GM23338 (cell line): Measurements from ENCODE around the gene ABCF2. TPM values are rescaled to one million over a fixed set of nuclear protein-coding genes. Genes with fewer than 3 reads are reported as not detected.

Source experiments
- ATAC-seq: fragments of 200-7000 bp; cut with Tn5 transposase; 3 replicates; pipeline ENCODE4 v1.9.1; 2020
- DNase-seq: peaks from one replicate; pipeline ENCODE4 v3.0.0-alpha.2; 2015; ENCODE audit warnings: low spot score
- H2AFZ ChIP-seq: fragments of 200-600 bp; sonication (generic); 2 replicates; pipeline ENCODE4 v1.8.0; 2016; ENCODE audit warnings: antibody characterized with exemption, mild to moderate bottlenecking, moderate library complexity
- H3F3A ChIP-seq: fragments of 200-600 bp; sonication (generic); replicated peaks from 2 replicates; pipeline ENCODE4 v1.8.0; 2017; ENCODE audit warnings: antibody characterized with exemption, mixed run types, low read depth
- H3K27ac ChIP-seq: fragments of 200-600 bp; sonication (generic); 2 replicates; pipeline ENCODE4 v1.6.1; 2016; ENCODE audit warnings: low read depth
- H3K27me3 ChIP-seq: fragments of 200-600 bp; sonication (generic); 2 replicates; pipeline ENCODE4 v1.8.0; 2016; ENCODE audit warnings: mild to moderate bottlenecking, mixed run types, moderate library complexity; ENCODE audit not compliant: insufficient read depth
- H3K36me3 ChIP-seq: fragments of 200-600 bp; sonication (generic); 2 replicates; pipeline ENCODE4 v1.8.0; 2016; ENCODE audit warnings: mild to moderate bottlenecking; ENCODE audit not compliant: insufficient read depth
- H3K4me1 ChIP-seq: fragments of 200-600 bp; sonication (generic); 2 replicates; pipeline ENCODE4 v1.8.0; 2016; ENCODE audit warnings: mild to moderate bottlenecking, moderate library complexity; ENCODE audit not compliant: insufficient read depth
- H3K4me2 ChIP-seq: fragments of 200-600 bp; sonication (generic); 2 replicates; pipeline ENCODE4 v1.7.1; 2017; ENCODE audit warnings: mixed run types
- H3K4me3 ChIP-seq: fragments of 200-600 bp; sonication (generic); 2 replicates; pipeline ENCODE4 v1.6.1; 2016; ENCODE audit warnings: mixed run types
- H3K79me2 ChIP-seq: fragments of 200-600 bp; sonication (generic); replicated peaks from 2 replicates; pipeline ENCODE4 v1.8.0; 2017; ENCODE audit warnings: mild to moderate bottlenecking; ENCODE audit not compliant: insufficient read depth
- H3K9me2 ChIP-seq: fragments of 200-600 bp; sonication (generic); 2 replicates; pipeline ENCODE4 v1.8.0; 2017; ENCODE audit not compliant: insufficient read depth
- H4K20me1 ChIP-seq: fragments of 200-600 bp; sonication (generic); replicated peaks from 2 replicates; pipeline ENCODE4 v1.8.0; 2017; ENCODE audit warnings: mild to moderate bottlenecking; ENCODE audit not compliant: insufficient read depth
- H3K27ac Mint-ChIP-seq: 2 replicates; pipeline ENCODE4 v1.8.0; 2020; ENCODE audit warnings: inconsistent platforms, mild to moderate bottlenecking, moderate library complexity, mixed read lengths
- H3K27me3 Mint-ChIP-seq: 3 replicates; pipeline ENCODE4 v1.8.0; 2022; ENCODE audit warnings: low read depth, mild to moderate bottlenecking, moderate library complexity, mixed read lengths, inconsistent platforms; ENCODE audit not compliant: insufficient read depth, poor library complexity
- H3K36me3 Mint-ChIP-seq: 3 replicates; pipeline ENCODE4 v1.8.0; 2021; ENCODE audit warnings: low read depth, mild to moderate bottlenecking, inconsistent platforms, moderate library complexity, mixed read lengths
- H3K4me1 Mint-ChIP-seq: 3 replicates; pipeline ENCODE4 v1.8.0; 2020; ENCODE audit warnings: mild to moderate bottlenecking, inconsistent platforms, mixed read lengths
- H3K4me3 Mint-ChIP-seq: 3 replicates; pipeline ENCODE4 v1.8.0; 2021; ENCODE audit warnings: moderate library complexity, mild to moderate bottlenecking, inconsistent platforms, mixed read lengths
- H3K9me3 Mint-ChIP-seq: 3 replicates; pipeline ENCODE4 v1.8.0; 2020; ENCODE audit warnings: moderate library complexity, mild to moderate bottlenecking, inconsistent platforms, mixed read lengths
- CREB1 ChIP-seq: fragments of 250-450 bp; sonication (Bioruptor Pico); IDR thresholded peaks from 2 replicates; pipeline ENCODE4 v1.5.0; 2020; ENCODE audit warnings: low read depth, mild to moderate bottlenecking, moderate library complexity
- CTCF ChIP-seq, 2 experiments: fragments of 200-600 bp in 1 of 2; sonication (generic) in 1 of 2; conservative IDR thresholded peaks; 2 replicates each; pipeline versions ENCODE4 v1.5.1 to v1.6.1; 2016 to 2017; ENCODE audit warnings: antibody characterized with exemption in 2 of 2, low read depth in 2 of 2, mild to moderate bottlenecking in 2 of 2, moderate library complexity in 1 of 2
- ETS1 ChIP-seq: IDR thresholded peaks from 2 replicates; pipeline ENCODE4 v1.6.1; 2016; ENCODE audit warnings: antibody characterized with exemption
- EZH2 ChIP-seq: fragments of 200-600 bp; sonication (generic); IDR thresholded peaks from one replicate; pipeline ENCODE4 v1.8.0; 2017; ENCODE audit warnings: antibody characterized with exemption, mild to moderate bottlenecking, low read depth; ENCODE audit not compliant: unreplicated experiment
- EZH2phosphoT487 ChIP-seq: fragments of 200-600 bp; sonication (generic); IDR thresholded peaks from one replicate; pipeline ENCODE4 v1.8.1; 2018; ENCODE audit warnings: antibody characterized with exemption; ENCODE audit not compliant: unreplicated experiment
- NANOG ChIP-seq: IDR thresholded peaks from 2 replicates; pipeline ENCODE4 v1.6.1; 2016; ENCODE audit warnings: antibody characterized with exemption, borderline replicate concordance
- POLR2AphosphoS5 ChIP-seq: IDR thresholded peaks from 2 replicates; pipeline ENCODE4 v1.6.1; 2016; ENCODE audit warnings: antibody characterized with exemption, low read depth
- STAT1 ChIP-seq: IDR thresholded peaks from one replicate; pipeline ENCODE4 v1.6.1; 2016; ENCODE audit warnings: antibody characterized with exemption; ENCODE audit not compliant: unreplicated experiment
- ZNF331 ChIP-seq: fragments of 250-450 bp; sonication (Bioruptor Pico); IDR thresholded peaks from 2 replicates; pipeline ENCODE4 v1.5.0; 2020; ENCODE audit warnings: low read depth, mild to moderate bottlenecking, moderate library complexity
- ZNF462 ChIP-seq: fragments of 250-450 bp; sonication (Bioruptor Pico); IDR thresholded peaks from 2 replicates; pipeline ENCODE4 v1.5.0; 2020; ENCODE audit warnings: mild to moderate bottlenecking, moderate library complexity
- polyA plus RNA-seq: library from polyadenylated mRNA; unstranded; fragments of >200 nt; fragmentation: Nextera tagmentation; extraction: Ambion mirVana; gene quantifications from 2 replicates; pipeline ENCODE4 v1.2.1, GENCODE V29; 2016
- total RNA-seq: library from RNA; depleted of rRNA; stranded (reverse); fragments of >200 nt; shearing (Covaris generic); gene quantifications from 2 replicates; pipeline ENCODE4 v1.2.3, GENCODE V29; 2014

ABCF2 gene
- total and polyA plus RNA-seq, 2 experiments from 2014 or later = 18.7 to 58.7 TPM

- Mint-ChIP-seq H3K27me3 (peaks cover 22% of the 10 kb centered on the region), H3K27ac (no peak overlapping the region), H3K4me3 (no peak overlapping the region), H3K9me3 (no peaks in the 10 kb centered on the region), H3K4me1 (peaks cover 15% of the 10 kb centered on the region), H3K36me3 (peaks cover 2% of the 10 kb centered on the region; the same call in 1 of the 3 replicates)
- Histone ChIP-seq H3K27ac (no peak overlapping the region), H3K4me3 (no peak overlapping the region), H3K9me2 (no peaks in the 10 kb centered on the region), H4K20me1 (no peaks in the 10 kb centered on the region), H3F3A (no peaks in the 10 kb centered on the region), H3K79me2 (no peaks in the 10 kb centered on the region), H3K4me1 (peaks cover 7% of the 10 kb centered on the region), H3K27me3 (no peaks in the 10 kb centered on the region), H3K4me2 (no peak overlapping the region), H3K36me3 (0 out of 2 replicates have a peak, but pooled peaks cover 1% of the 10 kb centered on the region), H2AFZ (no peak overlapping the region)
- ATAC-seq (no peak), DNase-seq (no peak)
- no peak for TF ChIP-seq EZH2
- TF ChIP-seq ZNF462 (CRISPR knock-in tag) = no peak
- no peak for TF ChIP-seq NANOG
- TF ChIP-seq CREB1 (CRISPR knock-in tag) = no peak
- no peak for TF ChIP-seq ETS1
- no peak for TF ChIP-seq CTCF (conservative IDR thresholded peaks at IDR 0.05; ENCODE audit: low read depth in 2 of 2)
- TF ChIP-seq EZH2phosphoT487 = no peak
- TF ChIP-seq ZNF331 (CRISPR knock-in tag) = no peak
- no peak for TF ChIP-seq STAT1
- no peak for TF ChIP-seq POLR2AphosphoS5
Measured at GRCh38 chr7:151206914-151207313, 20.1 kb downstream of the ABCF2 start.
